GM21515 (cell line): ENCODE data around the gene ADD3.
"Not testable (repeated sequence)": the region's sequence is repeated elsewhere in the genome, so short reads cannot be mapped to it uniquely, and the experiment has no call there.

Experiments used
- ATAC-seq: cut with Tn5 transposase; IDR thresholded peaks from one replicate; pipeline ENCODE4 v1.9.1; 2021; ENCODE audit not compliant: unreplicated experiment

ADD3 gene

GRCh38 chr10:110101464-110102144 is 93.8 kb downstream of the ADD3 start:
- no peak for ATAC-seq

- ATAC-seq = no peak
These were observed 96.2 kb downstream of the ADD3 start for GRCh38 chr10:110103921-110104461.

GRCh38 chr10:110105873-110106272 is 98.1 kb downstream of the ADD3 start:
- no peak for ATAC-seq

GRCh38 chr10:110107430-110107829 is 99.6 kb downstream of the ADD3 start:
- no peak for ATAC-seq

- no peak for ATAC-seq
These were observed 100.1 kb downstream of the ADD3 start for GRCh38 chr10:110107887-110108286.

- no peak for ATAC-seq
These were observed 101.7 kb downstream of the ADD3 start for GRCh38 chr10:110109511-110109910.

GRCh38 chr10:110110338-110110737 is 102.6 kb downstream of the ADD3 start:
- no peak for ATAC-seq

GRCh38 chr10:110113670-110114337 is 106.0 kb downstream of the ADD3 start:
- ATAC-seq = no peak

- not testable (repeated sequence) for ATAC-seq
These were observed 106.9 kb downstream of the ADD3 start for GRCh38 chr10:110114668-110115067.

- ATAC-seq = no peak
These were observed 108.2 kb downstream of the ADD3 start for GRCh38 chr10:110115784-110116520.

GRCh38 chr10:110118891-110119621 is 111.3 kb downstream of the ADD3 start:
- no peak for ATAC-seq

GRCh38 chr10:110123594-110123993 is 115.8 kb downstream of the ADD3 start:
- ATAC-seq = no peak

- ATAC-seq = no peak
These were observed 121.7 kb downstream of the ADD3 start for GRCh38 chr10:110129490-110129889.

GRCh38 chr10:110134917-110135316 is 127.1 kb downstream of the ADD3 start:
- ATAC-seq = no peak

GRCh38 chr10:110135836-110136235 is 128.1 kb downstream of the ADD3 start:
- ATAC-seq = not testable (repeated sequence)

- ATAC-seq = peak; percentile 53
These were observed 129.4 kb downstream of the ADD3 start for GRCh38 chr10:110137142-110137545.

GRCh38 chr10:110138197-110138812 is 130.5 kb downstream of the ADD3 start:
- ATAC-seq = peak; percentile 50

GRCh38 chr10:110141185-110141584 is 133.4 kb downstream of the ADD3 start:
- ATAC-seq = no peak

GRCh38 chr10:110141871-110142635 is 134.3 kb downstream of the ADD3 start:
- no peak for ATAC-seq

GRCh38 chr10:110142965-110143364 is 135.2 kb downstream of the ADD3 start:
- no peak for ATAC-seq
